LHCN-M2 (cell line): ENCODE measurements around the gene SPON1. TPM values are rescaled to one million over a fixed set of nuclear protein-coding genes. Genes with fewer than 3 reads are reported as not detected.

Source experiments
- DNase-seq: peaks from one replicate; pipeline ENCODE4 v3.0.0-alpha.2; 2012; ENCODE audit warnings: low read depth
- total RNA-seq: library from RNA; depleted of rRNA; stranded (reverse); fragments of >200 nt; gene quantifications from 2 replicates; pipeline ENCODE4 v1.2.3, GENCODE V29; 2014

SPON1 gene
- total RNA-seq, 1 experiment from 2014 or later = not detected

GRCh38 chr11:14186046-14186775, 223.7 kb downstream of the SPON1 start:
- no peak for DNase-seq

GRCh38 chr11:14189874-14190273, 227.4 kb downstream of the SPON1 start:
- DNase-seq = no peak

- no peak for DNase-seq
Observed at GRCh38 chr11:14190992-14191778, 228.7 kb downstream of the SPON1 start.

GRCh38 chr11:14193644-14194043, 231.1 kb downstream of the SPON1 start:
- DNase-seq = no peak

- DNase-seq = no peak
Observed at GRCh38 chr11:14202251-14203196, 240.0 kb downstream of the SPON1 start.

GRCh38 chr11:14203321-14203720, 240.8 kb downstream of the SPON1 start:
- DNase-seq = no peak

GRCh38 chr11:14212986-14213385, 250.5 kb downstream of the SPON1 start:
- no peak for DNase-seq

- no peak for DNase-seq
Observed at GRCh38 chr11:14218728-14219127, 256.2 kb downstream of the SPON1 start.

GRCh38 chr11:14223636-14224288, 261.2 kb downstream of the SPON1 start:
- DNase-seq = no peak

GRCh38 chr11:14224395-14224794, 261.9 kb downstream of the SPON1 start:
- DNase-seq = no peak

GRCh38 chr11:14225666-14226065, 263.1 kb downstream of the SPON1 start:
- DNase-seq = no peak

- no peak for DNase-seq
Observed at GRCh38 chr11:14228356-14228755, 265.8 kb downstream of the SPON1 start.

GRCh38 chr11:14229472-14229871, 266.9 kb downstream of the SPON1 start:
- no peak for DNase-seq

GRCh38 chr11:14230407-14230806, 267.9 kb downstream of the SPON1 start:
- DNase-seq = no peak

GRCh38 chr11:14232652-14233051, 270.1 kb downstream of the SPON1 start:
- DNase-seq = no peak

GRCh38 chr11:14234446-14234845, 271.9 kb downstream of the SPON1 start:
- DNase-seq = no peak

GRCh38 chr11:14235701-14236100, 273.2 kb downstream of the SPON1 start:
- no peak for DNase-seq

- no peak for DNase-seq
Observed at GRCh38 chr11:14237444-14237961, 275.0 kb downstream of the SPON1 start.

- DNase-seq = no peak
Observed at GRCh38 chr11:14240221-14240620, 277.7 kb downstream of the SPON1 start.

- no peak for DNase-seq
Observed at GRCh38 chr11:14240951-14241350, 278.4 kb downstream of the SPON1 start.

GRCh38 chr11:14242187-14242586, 279.7 kb downstream of the SPON1 start:
- DNase-seq = no peak
